Measurements from ENCODE around the gene MAPKAPK2.

DNA sequence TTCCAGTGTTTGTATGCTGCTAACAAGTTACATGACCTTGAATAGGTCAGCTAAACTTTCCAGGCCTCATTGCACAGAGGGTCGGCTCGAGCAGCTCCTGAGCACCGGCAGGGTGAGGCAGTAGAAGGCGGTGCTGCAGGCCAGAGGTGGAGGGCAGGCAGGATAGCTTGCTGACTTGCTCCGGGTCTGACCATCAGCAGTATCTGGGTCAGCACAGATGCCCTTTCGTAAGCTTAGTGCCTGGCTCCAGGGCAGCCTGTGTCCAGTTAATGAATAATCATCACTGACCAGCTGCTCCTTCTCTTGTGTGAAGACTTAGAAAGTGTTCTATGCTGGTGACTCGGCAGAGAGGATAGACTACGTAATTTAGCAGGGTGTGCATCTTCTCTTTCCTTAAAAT, 6.9 kb downstream of the MAPKAPK2 start:
- peak in 2 of 4 donors; percentile 21 to 35 for TF ChIP-seq POLR2AphosphoS5 (IDR thresholded peaks at IDR 0.05)
- TF ChIP-seq, protein P1, sequence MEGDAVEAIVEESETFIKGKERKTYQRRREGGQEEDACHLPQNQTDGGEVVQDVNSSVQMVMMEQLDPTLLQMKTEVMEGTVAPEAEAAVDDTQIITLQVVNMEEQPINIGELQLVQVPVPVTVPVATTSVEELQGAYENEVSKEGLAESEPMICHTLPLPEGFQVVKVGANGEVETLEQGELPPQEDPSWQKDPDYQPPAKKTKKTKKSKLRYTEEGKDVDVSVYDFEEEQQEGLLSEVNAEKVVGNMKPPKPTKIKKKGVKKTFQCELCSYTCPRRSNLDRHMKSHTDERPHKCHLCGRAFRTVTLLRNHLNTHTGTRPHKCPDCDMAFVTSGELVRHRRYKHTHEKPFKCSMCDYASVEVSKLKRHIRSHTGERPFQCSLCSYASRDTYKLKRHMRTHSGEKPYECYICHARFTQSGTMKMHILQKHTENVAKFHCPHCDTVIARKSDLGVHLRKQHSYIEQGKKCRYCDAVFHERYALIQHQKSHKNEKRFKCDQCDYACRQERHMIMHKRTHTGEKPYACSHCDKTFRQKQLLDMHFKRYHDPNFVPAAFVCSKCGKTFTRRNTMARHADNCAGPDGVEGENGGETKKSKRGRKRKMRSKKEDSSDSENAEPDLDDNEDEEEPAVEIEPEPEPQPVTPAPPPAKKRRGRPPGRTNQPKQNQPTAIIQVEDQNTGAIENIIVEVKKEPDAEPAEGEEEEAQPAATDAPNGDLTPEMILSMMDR (IDR thresholded peaks at IDR 0.05) = no peak

Measured in sigmoid colon (tissue), 4 donors.